HG03066 (cell line): ENCODE data around the gene UTP4.
"Not testable (repeated sequence)": the region's sequence is repeated elsewhere in the genome, so short reads cannot be mapped to it uniquely, and the experiment has no call there.

Experiments
- ATAC-seq: cut with Tn5 transposase; IDR thresholded peaks from one replicate; pipeline ENCODE4 v1.9.1; 2021; ENCODE audit warnings: low read depth; ENCODE audit not compliant: unreplicated experiment

UTP4 gene

DNA sequence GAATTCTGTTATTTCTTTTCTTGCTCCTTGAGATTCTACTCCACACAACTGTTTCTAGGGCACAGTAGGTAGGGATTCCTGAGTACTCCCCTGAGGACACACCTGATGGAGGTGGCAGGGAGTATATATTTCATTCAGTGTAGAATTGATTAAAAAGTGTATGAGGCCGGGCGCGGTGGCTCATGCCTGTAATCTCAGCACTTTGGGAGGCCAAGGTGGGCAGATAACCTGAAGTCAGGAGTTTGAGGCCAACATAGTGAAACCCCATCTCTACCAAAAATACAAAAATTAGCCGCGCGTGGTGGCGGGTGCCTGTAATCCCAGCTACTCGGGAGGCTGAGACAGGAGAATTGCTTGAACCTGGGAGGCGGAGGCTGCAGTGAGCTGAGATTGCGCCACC is 5.6 kb upstream of the UTP4 start:
- not testable (repeated sequence) for ATAC-seq

DNA sequence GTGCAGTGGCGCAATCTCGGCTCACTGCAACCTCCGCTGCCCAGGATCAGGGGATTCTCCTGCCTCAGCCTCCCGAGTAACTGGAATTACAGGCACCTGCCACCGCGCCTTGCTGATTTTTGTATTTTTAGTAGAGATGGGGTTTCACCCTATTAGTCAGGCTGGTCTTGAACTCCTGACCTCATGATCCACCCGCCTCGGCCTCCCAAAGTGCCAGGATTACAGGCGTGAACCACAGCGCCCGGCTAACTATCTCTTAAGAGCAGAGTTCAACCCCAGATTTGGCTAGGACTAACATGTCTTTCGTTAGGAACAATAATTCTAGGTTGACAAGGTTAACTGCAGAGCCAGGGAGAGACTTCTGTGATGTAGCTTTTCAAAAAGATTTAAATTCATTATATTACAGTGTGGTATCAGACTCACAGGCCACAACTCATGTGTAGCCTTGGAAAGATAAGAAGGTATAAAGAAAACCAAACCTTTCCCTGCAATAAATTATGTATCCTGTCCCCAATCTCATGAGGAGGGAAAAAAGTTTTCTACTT is 4.4 kb upstream of the UTP4 start:
- no peak for ATAC-seq

DNA sequence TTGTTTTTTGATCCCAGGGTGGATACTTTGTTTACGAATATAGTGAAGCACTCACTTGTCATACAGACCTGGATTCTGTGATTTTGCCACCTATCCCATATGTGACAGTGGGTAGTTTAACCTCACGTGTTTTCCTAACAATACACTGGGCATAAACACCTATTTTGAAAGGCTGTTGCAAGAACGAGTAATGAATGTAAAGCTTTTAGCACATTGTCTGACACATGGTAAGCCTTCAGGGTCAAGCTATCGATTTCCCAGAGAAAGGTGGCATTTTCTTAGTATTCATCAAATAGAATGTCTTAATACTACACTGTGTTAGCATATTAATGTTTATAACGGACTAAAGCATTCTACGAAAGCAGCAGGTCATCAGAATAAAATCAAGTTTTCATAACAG is 2.0 kb upstream of the UTP4 start:
- no peak for ATAC-seq

DNA sequence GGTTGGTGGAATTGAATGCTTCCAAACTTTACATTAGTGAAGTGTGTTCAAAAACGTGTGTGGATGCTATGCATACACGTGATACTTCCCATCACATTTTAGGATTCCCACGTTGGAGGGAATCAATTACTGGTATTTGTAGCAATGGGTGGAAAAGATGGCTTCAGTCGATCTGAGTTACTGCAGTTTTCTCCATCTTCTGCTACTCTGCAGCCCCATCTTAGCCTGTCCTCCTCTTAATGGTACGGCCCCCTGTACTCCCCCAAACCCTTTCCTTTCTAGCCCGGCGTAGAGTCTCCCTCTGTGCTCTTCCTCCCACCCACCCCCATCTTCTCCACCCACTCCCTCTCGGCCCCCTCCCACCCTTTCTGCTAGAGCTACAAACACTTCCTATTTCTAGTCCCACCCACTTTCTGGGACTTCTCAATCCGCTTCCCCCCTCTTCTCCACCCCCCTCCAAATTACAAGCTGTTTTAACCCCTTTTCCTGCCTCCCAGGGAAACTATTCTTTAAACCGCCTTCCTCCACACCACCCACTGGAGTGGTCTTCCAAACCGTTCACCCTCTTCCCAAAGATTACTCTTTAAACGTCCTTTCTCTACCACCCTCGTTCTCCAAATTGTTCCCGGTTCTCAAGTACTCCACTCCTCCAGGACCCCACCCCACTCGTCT is 1.1 kb upstream of the UTP4 start:
- no peak for ATAC-seq

DNA sequence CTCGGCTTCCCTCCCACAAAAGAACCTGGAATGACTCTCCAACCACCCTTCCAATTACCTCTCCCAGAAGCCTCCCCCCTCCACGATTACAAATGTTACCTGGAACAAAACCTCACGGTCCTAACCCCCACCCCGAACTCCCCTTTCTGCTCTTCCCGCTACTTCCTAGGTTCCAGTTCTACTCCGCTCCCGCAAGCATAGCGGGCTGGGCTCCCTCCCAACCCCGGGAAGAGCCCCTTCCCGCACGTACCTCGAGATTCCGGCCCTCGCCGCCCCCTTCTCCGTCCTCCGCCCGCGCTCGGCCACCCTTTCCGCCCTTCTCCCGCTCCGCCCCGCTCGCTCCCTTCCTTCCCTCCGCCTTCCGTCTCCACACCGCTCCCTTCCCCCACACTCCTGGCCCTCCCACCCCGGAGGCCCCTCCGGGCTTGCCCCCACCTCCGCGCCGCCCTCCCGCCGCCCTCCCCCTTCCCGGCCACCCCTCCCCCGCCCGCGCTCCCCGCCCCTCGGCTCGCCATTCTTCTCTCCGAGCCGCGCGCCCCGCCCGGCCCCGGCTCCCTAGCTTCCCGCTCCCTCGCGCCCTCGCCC is 518 bp upstream of the UTP4 start:
- ATAC-seq: peak; percentile 55

DNA sequence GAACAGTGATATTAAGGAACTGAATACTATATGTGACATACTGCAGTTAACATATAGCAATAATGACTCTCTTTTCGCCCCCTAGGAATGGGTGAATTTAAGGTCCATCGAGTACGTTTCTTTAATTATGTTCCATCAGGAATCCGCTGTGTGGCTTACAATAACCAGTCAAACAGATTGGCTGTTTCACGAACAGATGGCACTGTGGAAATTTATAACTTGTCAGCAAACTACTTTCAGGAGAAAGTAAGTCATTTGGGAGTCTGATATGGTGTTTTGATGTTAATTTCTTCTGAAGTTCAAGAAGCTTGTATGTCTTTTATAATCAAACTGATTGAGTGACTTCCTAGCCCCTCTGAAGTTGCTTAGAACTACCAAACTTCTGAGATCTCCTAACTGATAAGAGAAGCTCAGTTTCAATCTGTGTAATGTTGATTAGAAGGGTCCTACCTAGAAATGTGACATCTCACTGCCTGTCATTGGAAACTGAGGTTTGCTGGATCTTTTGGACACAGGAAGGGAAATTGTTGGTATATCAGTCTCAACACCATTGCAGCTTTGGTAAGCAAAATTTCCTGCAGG is 1.0 kb downstream of the UTP4 start:
- no peak for ATAC-seq

DNA sequence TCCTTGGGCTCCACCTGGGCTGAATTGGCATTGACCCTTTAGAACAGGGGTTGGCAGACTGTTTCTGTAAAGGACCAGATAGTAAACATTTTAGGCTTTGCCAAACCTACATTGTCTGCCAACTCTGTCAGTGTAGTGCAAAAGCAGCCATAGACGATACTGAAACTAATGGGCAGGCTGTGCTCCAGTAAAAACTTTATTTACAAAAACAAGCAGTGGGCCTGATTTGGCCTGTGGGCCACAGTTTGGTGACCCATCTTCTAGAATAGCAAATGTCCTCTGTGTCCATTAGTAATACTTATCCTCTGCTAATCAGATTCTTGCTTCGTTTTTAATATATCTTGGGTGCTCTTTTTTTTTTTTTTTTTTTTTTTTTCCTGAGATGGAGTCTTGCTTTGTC is 6.2 kb downstream of the UTP4 start:
- ATAC-seq: no peak

DNA sequence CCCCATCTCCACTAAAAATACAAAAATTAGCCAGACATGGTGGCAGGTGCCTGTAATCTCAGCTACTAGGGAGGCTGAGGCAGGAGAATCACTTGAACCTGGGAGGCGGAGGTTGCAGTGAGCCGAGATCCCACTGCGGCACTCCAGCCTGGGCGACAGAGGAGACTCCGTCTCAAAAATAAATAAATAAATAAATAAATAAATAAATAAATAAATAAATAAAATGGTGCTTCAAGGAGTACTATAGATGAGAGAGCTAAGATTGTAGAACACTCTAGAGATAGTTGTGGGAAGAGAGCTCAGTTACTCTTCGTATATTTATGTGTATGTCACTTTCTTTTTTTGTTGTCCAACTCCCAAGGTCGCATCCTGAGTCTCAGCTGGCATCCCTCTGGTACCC is 7.0 kb downstream of the UTP4 start:
- not testable (repeated sequence) for ATAC-seq

DNA sequence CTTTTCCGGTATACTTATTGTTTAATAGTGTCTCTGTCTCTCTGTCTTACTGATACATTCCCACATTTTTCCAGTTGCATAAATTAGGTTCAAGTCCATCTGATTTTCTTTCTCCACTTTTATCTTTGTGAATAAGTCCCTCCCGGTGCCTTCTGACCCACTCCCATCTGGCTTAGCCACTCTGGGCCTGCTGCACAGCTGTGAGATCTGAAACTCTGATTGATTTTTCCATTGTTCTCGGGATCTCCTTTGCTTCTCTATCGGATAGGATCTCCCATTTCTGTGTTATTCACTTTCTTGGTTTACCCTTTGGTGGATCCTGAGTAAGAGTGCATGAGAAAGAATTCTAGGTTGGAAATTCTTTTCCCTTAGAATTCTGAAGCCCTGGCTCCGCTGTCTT is 8.6 kb downstream of the UTP4 start:
- ATAC-seq: no peak

DNA sequence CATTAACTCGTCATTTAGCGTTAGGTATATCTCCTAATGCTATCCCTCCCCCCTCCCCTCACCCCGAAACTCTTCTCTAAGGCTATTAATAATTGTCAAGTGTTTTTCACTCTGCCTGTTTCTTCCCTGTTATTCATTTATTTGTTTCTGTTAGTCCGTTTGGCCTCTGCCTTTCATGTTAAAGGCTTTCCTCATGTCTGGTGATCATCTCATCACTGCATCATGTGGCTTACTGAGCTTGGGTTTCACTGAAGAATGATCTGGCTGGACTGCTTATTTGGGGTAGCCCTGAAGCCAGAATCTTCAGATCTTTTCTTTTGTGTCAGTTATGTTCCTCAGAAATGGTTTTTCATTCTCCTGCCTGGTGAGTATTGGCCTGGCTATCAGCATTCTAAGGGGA is 9.5 kb downstream of the UTP4 start:
- no peak for ATAC-seq

DNA sequence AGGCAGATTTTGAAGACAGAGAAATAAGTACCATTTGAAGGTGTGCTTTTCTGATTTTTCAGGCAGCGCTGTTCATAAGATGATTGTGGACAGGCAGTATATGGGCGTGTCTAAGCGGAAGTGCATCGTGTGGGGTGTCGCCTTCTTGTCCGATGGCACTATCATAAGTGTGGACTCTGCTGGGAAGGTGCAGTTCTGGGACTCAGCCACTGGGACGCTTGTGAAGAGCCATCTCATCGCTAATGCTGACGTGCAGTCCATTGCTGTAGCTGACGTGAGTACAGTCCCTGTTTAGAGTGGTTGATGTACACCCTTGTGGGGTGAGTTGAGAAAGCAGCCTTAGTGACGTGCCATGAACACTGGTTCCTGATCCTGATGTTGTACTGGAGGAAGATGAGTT is 10.7 kb downstream of the UTP4 start:
- ATAC-seq: no peak

DNA sequence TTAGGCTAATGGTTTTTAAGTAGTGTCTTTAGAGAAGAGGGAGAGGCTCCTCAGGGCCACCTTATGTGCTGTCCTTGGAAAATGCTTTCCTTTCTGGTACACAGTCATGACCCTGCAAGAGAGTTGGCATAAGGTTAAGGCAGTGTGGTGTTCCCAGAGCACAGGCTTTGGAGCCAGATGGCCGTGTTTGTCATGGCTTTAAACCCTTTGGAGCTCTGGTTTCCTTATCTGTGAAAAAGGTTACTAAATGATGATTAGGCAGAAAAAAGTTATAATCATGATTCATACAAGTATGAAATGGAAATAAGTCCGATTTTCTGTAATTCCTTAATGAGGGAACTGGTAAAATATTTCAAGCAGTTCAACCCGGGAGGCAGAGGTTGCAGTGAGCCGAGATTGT is 13.2 kb downstream of the UTP4 start:
- ATAC-seq: no peak

DNA sequence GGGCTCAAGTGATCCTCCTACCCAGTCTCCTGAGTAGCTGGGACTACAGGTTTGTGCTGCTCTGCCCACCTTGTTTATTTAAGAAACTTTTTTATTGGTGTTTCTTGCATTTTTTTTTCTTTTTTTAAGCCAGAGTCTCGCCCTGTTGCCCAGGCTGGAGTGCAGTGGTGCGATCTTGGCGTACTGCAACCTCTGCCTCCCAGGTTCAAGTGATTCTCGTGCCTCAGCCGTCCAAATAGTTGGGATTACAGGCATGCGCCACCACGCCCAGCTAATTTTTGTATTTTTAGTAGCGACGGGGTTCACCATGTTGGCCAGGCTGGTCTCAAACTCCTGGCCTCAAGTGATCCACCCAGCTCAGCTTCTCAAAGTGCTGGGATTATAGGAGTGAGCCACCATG is 17.2 kb downstream of the UTP4 start:
- not testable (repeated sequence) for ATAC-seq

DNA sequence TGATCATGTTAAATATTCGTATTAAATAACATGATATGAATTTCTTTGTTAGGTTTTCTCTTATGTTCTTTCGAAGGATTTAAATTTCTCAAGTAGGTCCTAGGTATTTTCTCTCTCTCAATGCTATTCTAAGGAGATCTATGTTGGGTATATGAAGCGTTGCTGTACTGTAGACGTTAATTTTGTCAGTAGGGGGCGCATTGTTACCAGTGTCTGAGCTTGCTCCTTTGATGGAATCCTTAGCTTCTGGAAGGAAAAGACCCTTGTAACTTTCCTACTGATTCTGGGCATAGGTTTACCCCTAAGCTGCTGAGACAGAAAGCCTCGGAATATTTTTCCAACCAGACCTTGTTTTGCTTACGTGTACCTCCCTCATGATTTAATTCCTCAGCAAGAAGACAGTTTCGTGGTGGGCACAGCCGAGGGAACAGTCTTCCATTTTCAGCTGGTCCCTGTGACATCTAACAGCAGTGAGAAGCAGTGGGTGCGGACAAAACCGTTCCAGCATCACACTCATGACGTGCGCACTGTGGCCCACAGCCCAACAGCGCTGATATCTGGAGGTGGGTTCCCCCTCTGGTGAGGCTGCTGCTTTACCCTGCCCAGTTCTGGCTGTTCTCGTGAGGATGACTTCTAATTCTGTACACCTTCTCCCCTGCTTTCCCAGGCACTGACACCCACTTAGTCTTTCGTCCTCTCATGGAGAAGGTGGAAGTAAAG is 17.9 kb downstream of the UTP4 start:
- ATAC-seq: no peak

DNA sequence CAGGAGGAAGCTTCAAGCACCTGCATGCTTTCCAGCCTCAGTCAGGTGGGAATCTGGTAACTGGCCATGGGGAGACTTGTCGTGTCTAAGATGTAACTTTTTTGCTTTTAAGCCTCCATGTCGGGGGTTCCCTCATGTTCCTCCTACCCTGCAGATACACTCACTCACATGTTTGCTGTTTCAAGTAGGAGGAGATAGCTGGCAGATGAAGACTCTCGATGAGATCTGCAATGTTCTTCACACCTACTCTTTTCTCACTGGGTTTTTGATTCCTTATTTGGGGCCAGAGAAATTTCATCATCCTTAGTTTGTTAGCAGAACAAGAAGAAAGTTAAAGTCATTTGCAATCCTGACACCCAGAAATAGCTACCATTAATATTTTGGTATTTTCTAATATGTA is 24.7 kb downstream of the UTP4 start:
- ATAC-seq: no peak

DNA sequence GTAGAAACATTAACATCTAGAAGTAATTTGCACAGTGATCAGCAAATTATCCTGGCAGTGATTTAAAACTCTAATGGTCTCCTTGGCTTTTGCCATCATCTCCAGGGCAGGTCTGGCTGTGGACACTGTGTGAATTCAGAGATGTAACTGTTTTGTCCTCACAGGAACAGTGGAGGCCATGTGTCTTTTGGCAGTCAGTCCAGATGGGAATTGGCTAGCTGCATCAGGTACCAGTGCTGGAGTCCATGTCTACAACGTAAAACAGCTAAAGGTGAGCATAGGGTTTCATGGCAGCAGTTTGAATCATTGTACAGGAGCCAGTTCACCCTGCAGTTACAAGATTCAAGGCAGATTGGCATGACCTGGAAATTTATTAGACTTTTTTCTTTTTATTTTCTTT is 27.7 kb downstream of the UTP4 start:
- ATAC-seq: no peak

DNA sequence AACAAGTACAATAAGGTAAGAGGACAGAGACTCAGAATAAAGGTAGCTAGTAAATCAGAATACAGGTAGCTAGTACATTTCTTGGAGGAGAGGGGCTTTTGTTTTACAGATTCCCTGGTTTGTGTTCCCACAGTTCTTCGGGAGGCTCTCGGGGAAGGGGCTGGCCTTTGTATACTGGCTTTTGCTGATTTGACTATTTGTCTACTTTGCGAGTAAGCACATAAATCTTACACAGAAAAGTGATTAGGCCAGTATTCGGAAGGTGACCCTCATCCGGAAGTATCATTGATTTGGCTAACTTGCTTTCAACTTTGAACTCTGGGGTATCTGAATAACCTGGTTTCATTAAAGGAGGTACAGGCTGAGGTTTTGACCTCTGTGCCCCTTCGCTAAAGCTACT is 33.1 kb downstream of the UTP4 start:
- no peak for ATAC-seq

DNA sequence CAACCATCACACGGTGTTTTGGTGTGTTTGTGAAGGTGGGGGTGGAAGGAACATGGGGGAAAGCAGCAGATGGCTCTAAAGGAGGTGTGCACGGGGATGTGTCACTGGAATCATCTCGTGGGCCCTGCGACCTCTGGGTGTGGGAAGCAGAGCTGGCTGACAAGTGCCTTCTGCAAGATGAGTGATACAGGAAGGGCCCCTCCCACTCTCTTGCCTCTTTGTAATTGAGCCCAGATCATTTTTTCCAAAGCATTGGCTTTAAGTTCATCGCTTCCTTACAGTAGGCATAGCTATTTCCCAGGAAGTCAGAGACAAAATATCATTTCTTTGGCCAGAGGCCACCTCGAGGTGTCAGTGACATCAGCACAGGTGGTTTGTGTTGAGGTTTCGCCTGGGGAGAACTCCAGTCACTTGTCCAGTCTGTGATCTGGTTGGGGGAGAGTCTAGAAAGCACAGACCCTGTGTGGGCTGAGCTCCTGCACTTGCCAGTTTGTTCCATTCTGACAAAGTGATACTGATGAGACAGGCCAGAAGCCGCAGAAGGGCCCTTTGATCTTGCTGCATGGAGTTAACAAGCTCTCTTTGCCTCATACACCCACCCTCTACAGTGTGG is 33.9 kb downstream of the UTP4 start:
- ATAC-seq: no peak

DNA sequence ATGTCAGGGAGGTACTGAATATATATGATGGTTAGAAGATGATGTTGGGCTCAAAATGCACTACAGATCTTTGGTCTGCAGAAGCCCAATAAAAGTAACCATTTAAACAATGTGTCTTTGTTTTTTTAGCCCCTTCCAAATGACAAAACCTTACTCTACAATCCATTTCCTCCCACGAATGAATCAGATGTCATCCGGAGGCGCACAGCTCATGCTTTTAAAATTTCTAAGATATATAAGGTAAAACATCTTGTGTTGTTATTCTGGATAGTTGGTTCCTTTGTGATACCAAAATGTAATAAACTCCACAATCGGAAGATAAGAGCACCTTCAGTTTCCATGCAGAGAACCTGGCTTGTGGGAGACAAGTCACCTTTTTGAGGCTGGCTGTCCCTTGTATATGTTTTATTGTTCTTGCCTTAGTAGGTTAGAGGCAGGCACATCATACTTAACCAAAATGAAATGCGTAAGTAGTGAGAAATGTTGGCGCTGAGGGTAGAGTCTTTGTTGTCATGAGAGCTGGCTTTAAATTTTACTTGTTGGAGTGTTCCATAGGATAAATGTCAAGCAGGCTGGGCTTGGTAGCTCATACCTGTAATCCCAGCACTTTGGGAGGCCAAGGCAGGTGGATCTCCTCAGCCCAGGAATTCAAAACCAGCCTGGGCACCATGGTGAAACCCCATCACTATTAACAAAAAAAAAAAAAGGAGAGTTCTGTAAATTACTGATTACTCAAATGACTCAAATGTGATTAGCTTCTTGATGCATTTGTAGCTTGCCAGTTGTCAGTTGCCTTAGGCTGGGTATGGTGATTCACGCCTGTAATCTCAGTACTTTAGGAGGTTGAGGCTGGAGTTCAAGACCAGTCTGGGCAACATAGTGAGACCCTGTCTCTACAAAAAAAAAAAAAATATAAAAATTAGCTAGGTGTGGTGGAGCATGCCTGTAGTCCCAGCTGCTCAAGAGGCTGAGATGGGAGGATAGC is 34.8 kb downstream of the UTP4 start:
- no peak for ATAC-seq

DNA sequence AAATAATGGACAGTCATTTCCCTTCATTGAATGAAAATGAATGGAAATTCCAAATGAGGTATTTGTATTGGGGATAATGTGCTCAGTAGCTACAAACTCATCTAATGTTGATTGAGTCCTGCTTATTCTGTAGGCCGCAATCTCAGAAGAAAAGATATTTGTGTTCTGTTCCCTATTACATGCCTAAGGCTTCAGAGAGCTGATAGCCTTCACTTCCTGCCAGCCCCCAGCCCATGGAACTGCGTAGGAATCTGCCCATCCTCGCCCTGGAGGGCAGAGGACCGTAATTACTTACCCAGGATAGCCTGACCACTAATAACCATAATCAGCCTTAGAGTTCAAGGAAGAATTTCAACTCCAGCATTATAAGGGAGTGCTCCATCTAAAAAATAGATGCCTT is 36.6 kb downstream of the UTP4 start:
- no peak for ATAC-seq
